Smooth muscle cell (in vitro differentiated cells): Measurements from ENCODE around the gene EFHD1. TPM values are rescaled to one million over a fixed set of nuclear protein-coding genes. Genes with fewer than 3 reads are reported as not detected.
"Not testable (repeated sequence)": the region's sequence is repeated elsewhere in the genome, so short reads cannot be mapped to it uniquely, and the experiment has no call there.

Experiments
- DNase-seq: peaks from one replicate; lab custom pipeline; 2025; ENCODE audit not compliant: unreplicated experiment; lab: John Stamatoyannopoulos, UW
- H2AFZ ChIP-seq: fragments of 200-600 bp; sonication (generic); 2 replicates; pipeline ENCODE4 v1.6.0; 2016; ENCODE audit warnings: antibody characterized with exemption, low read depth, mild to moderate bottlenecking
- H3F3A ChIP-seq: fragments of 200-600 bp; sonication (generic); 2 replicates; pipeline ENCODE4 v1.6.0; 2017; ENCODE audit warnings: antibody characterized with exemption, low read depth
- H3K27ac ChIP-seq: fragments of 200-600 bp; sonication (generic); 2 replicates; pipeline ENCODE4 v1.5.1; 2016; ENCODE audit warnings: low read depth, mild to moderate bottlenecking
- H3K27me3 ChIP-seq: fragments of 200-600 bp; sonication (generic); 2 replicates; pipeline ENCODE4 v1.6.1; 2016; ENCODE audit warnings: low read depth, mild to moderate bottlenecking
- H3K36me3 ChIP-seq: fragments of 200-600 bp; sonication (generic); 2 replicates; pipeline ENCODE4 v1.5.1; 2016; ENCODE audit warnings: low read depth
- H3K4me1 ChIP-seq: fragments of 200-600 bp; sonication (generic); 2 replicates; pipeline ENCODE4 v1.5.1; 2016; ENCODE audit warnings: low read depth
- H3K4me2 ChIP-seq: fragments of 200-600 bp; sonication (generic); 2 replicates; pipeline ENCODE4 v1.6.0; 2016; ENCODE audit warnings: mild to moderate bottlenecking
- H3K4me3 ChIP-seq: fragments of 200-600 bp; sonication (generic); 2 replicates; pipeline ENCODE4 v1.5.1; 2016; ENCODE audit warnings: mild to moderate bottlenecking
- H3K79me2 ChIP-seq: fragments of 200-600 bp; sonication (generic); 2 replicates; pipeline ENCODE4 v1.6.0; 2016; ENCODE audit warnings: low read depth, mild to moderate bottlenecking
- H3K9ac ChIP-seq: fragments of 200-600 bp; sonication (generic); 2 replicates; pipeline ENCODE4 v1.6.0; 2016; ENCODE audit warnings: low read depth
- H3K9me3 ChIP-seq: fragments of 200-600 bp; sonication (generic); replicated peaks from 2 replicates; pipeline ENCODE4 v1.5.1; 2016; ENCODE audit warnings: low read depth
- H4K20me1 ChIP-seq: fragments of 200-600 bp; sonication (generic); 2 replicates; pipeline ENCODE4 v1.6.0; 2016; ENCODE audit warnings: low read depth
- WGBS: methylation state at CpG from one replicate; pipeline ENCODE4 v1.1.7; 2016; ENCODE audit warnings: low lambda C conversion rate; 5-methylcytosine and 5-hydroxymethylcytosine counted together
- polyA plus RNA-seq: library from polyadenylated mRNA; unstranded; fragments of >200 nt; fragmentation: Nextera tagmentation; extraction: Ambion mirVana; gene quantifications from 2 replicates; pipeline ENCODE4 v1.2.1, GENCODE V29; 2016
- total RNA-seq: library from RNA; depleted of rRNA; stranded (reverse); fragments of >200 nt; gene quantifications from 2 replicates; pipeline ENCODE4 v1.2.3, GENCODE V29; 2014
- TF ChIP-seq, protein P1 (sequence below): fragments of 200-600 bp; sonication (generic); IDR thresholded peaks from 2 replicates; pipeline ENCODE4 v1.5.1; 2017; ENCODE audit warnings: borderline replicate concordance, mild to moderate bottlenecking, antibody characterized with exemption; ENCODE audit not compliant: insufficient read depth, poor library complexity, severe bottlenecking

EFHD1 gene
- total and polyA plus RNA-seq, 2 experiments from 2014 or later: 6.4 to 19.2 TPM

DNA sequence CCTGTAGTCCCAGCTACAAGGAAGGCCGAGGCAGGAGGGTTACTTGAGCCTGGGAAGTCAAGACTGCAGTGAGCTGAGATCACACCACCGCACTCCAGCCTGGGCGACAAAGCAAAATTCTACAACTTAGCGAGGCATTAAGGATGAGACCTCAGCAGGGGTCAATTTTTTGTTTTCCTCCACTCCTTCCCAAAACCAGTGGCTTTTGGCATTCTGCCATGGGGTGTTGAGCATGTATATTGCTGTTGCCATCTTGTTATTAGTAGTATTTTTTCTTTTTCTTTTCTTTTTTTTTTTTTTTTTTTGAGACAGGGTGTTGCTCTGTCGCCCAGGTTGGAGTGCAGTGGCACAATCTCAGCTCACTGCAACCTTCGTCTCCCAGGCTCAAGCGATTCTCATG, 54.8 kb downstream of the EFHD1 start:
- Histone ChIP-seq H3K4me2 (no peak overlapping the region), H3K36me3 (no peaks in the 10 kb centered on the region), H3K9me3 (no peaks in the 10 kb centered on the region), H2AFZ (no peak overlapping the region), H3F3A (no peaks in the 10 kb centered on the region), H3K4me1 (no peaks in the 10 kb centered on the region), H3K27ac (no peak overlapping the region), H3K79me2 (no peaks in the 10 kb centered on the region), H3K4me3 (no peak overlapping the region), H3K9ac (no peak overlapping the region), H3K27me3 (no peaks in the 10 kb centered on the region), H4K20me1 (no peaks in the 10 kb centered on the region)
- no peak for DNase-seq
- 94% methylated on average over 7 of the region's 7 CpGs for WGBS
- TF ChIP-seq, protein P1, sequence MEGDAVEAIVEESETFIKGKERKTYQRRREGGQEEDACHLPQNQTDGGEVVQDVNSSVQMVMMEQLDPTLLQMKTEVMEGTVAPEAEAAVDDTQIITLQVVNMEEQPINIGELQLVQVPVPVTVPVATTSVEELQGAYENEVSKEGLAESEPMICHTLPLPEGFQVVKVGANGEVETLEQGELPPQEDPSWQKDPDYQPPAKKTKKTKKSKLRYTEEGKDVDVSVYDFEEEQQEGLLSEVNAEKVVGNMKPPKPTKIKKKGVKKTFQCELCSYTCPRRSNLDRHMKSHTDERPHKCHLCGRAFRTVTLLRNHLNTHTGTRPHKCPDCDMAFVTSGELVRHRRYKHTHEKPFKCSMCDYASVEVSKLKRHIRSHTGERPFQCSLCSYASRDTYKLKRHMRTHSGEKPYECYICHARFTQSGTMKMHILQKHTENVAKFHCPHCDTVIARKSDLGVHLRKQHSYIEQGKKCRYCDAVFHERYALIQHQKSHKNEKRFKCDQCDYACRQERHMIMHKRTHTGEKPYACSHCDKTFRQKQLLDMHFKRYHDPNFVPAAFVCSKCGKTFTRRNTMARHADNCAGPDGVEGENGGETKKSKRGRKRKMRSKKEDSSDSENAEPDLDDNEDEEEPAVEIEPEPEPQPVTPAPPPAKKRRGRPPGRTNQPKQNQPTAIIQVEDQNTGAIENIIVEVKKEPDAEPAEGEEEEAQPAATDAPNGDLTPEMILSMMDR: no peak

DNA sequence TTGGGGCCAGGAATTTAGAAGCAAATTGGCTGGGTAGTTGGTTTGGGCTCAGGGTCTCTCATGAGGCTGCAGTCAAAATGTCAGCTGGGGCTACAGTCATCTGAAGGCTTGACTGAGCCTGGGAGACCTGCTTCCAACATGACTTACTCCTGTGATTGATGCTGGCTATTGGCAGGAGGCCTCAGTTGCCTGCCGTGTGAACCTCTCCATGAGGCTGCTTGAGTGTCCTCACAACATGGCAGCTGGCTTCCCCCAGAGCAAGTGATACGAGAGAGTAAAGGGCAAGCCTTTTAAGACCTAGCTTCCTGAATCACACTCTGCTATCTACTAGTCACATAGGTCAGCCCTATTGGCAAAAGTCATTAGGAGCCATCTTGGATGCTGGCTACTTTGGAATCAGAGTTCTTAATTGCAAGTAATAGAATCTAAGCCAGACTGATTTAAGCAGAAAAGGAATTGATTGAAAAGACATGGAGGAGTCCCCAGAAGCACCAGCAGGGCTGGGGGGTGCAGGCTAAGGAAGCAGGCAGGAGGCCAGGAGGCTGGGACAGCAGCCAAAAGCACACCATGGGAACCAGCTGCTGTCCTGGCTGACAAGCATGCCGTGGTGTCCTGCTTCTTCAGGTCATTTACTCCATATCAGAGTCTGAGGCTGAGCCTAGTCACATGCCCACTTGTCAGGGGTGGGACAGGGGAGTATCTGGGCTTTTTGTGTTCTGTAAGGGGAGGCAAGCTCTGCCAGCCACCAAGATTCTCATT, 55.9 kb downstream of the EFHD1 start:
- 89% methylated on average over 3 of the region's 3 CpGs for WGBS
- H3K4me3 ChIP-seq: no peak overlapping the region
- no peaks in the 10 kb centered on the region for H3K4me1 ChIP-seq
- DNase-seq: no peak
- no peaks in the 10 kb centered on the region for H3K79me2 ChIP-seq
- no peaks in the 10 kb centered on the region for H3K27me3 ChIP-seq
- TF ChIP-seq, protein P1: no peak
- H3K36me3 ChIP-seq: no peaks in the 10 kb centered on the region
- H3K27ac ChIP-seq: no peak overlapping the region
- H3K9me3 ChIP-seq: no peaks in the 10 kb centered on the region
- H3K9ac ChIP-seq: no peak overlapping the region
- no peak overlapping the region for H3K4me2 ChIP-seq
- H4K20me1 ChIP-seq: no peaks in the 10 kb centered on the region
- H2AFZ ChIP-seq: no peak overlapping the region
- no peaks in the 10 kb centered on the region for H3F3A ChIP-seq

GRCh38 chr2:232691117-232691516, 57.7 kb downstream of the EFHD1 start:
- H3K79me2 ChIP-seq, H3K9me3 ChIP-seq, H4K20me1 ChIP-seq, H3K27me3 ChIP-seq, H3K27ac ChIP-seq, H2AFZ ChIP-seq, H3K36me3 ChIP-seq, H3K4me2 ChIP-seq, H3K4me3 ChIP-seq, DNase-seq, H3K4me1 ChIP-seq, H3F3A ChIP-seq, H3K9ac ChIP-seq: not testable (repeated sequence)
- 94% methylated on average over 13 of the region's 13 CpGs for WGBS

DNA sequence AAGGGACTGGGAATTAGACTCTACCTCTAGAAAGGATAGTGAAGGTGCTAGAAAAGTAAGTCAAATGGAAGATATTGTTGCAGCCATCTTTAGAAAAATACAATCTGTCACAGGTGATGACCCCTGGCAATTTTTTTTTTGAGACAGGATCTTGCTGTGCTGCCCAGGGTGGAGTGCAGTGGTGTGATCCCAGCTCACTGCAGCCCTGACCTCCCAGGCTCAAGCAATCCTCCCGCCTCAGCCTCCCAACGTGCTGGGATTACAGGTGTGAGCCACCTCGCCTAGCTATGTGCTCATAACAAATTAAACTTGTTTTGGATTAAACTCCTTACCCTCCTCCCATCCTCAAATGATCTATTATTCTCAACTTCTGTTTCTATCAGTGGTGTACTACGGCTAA, 59.9 kb downstream of the EFHD1 start:
- Histone ChIP-seq H3K4me1 (peaks cover 3% of the 10 kb centered on the region), H3K4me2 (no peak overlapping the region), H4K20me1 (peaks cover 2% of the 10 kb centered on the region), H3K79me2 (peaks cover 10% of the 10 kb centered on the region), H3K4me3 (no peak overlapping the region), H3K9ac (no peak overlapping the region), H3F3A (no peaks in the 10 kb centered on the region), H3K27ac (no peak overlapping the region), H3K27me3 (no peaks in the 10 kb centered on the region), H3K36me3 (no peaks in the 10 kb centered on the region), H2AFZ (no peak overlapping the region), H3K9me3 (no peaks in the 10 kb centered on the region)
- TF ChIP-seq, protein P1: no peak
- WGBS: 90% methylated on average over 4 of the region's 4 CpGs
- no peak for DNase-seq
